GM12892 (cell line): Measurements from ENCODE around the gene MNS1.

Experiments used
- DNase-seq: peaks from one replicate; pipeline ENCODE4 v3.0.0; 2011; ENCODE audit not compliant: insufficient read length
- FAIRE-seq: peaks from 2 replicates; lab custom pipeline; 2011; peaks lifted over from hg19 to GRCh38; lab: Jason Lieb, UNC
- POLR2A ChIP-seq: IDR thresholded peaks from 2 replicates; pipeline ENCODE4 v1.6.1; 2011; ENCODE audit warnings: low read depth, low read length, control low read depth
- POLR2AphosphoS5 ChIP-seq: IDR thresholded peaks from 2 replicates; pipeline ENCODE4 v1.6.1; 2011; ENCODE audit warnings: low read depth, low read length, control low read depth
- TAF1 ChIP-seq: IDR thresholded peaks from 2 replicates; pipeline ENCODE4 v1.6.1; 2011; ENCODE audit warnings: low read depth, mild to moderate bottlenecking, control low read depth, low read length, borderline replicate concordance

The MNS1 gene

GRCh38 chr15:56390739-56391267, 74.1 kb downstream of the MNS1 start:
- no peak for TF ChIP-seq TAF1
- TF ChIP-seq POLR2AphosphoS5 = no peak
- no peak for TF ChIP-seq POLR2A
- DNase-seq (no peak), FAIRE-seq (no peak)

GRCh38 chr15:56385908-56386307, 79.0 kb downstream of the MNS1 start:
- FAIRE-seq = no peak
- TF ChIP-seq POLR2AphosphoS5 = no peak
- TF ChIP-seq POLR2A = no peak
- no peak for TF ChIP-seq TAF1
- no peak for DNase-seq

GRCh38 chr15:56383010-56383409, 81.9 kb downstream of the MNS1 start:
- no peak for TF ChIP-seq TAF1
- no peak for TF ChIP-seq POLR2A
- TF ChIP-seq POLR2AphosphoS5 = no peak
- no peak for DNase-seq
- FAIRE-seq = peak; percentile 46
